EL (cell line): ENCODE data around the gene CCNDBP1.
A peak's percentile ranks its signal among the peaks of the same experiment; 100 is the strongest.
"Not testable (repeated sequence)": the region's sequence is repeated elsewhere in the genome, so short reads cannot be mapped to it uniquely, and the experiment has no call there.

Experiments
- DNase-seq: peaks from one replicate; pipeline ENCODE4 v3.0.0-alpha.2; 2016

CCNDBP1 gene, protein sequence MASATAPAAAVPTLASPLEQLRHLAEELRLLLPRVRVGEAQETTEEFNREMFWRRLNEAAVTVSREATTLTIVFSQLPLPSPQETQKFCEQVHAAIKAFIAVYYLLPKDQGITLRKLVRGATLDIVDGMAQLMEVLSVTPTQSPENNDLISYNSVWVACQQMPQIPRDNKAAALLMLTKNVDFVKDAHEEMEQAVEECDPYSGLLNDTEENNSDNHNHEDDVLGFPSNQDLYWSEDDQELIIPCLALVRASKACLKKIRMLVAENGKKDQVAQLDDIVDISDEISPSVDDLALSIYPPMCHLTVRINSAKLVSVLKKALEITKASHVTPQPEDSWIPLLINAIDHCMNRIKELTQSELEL

GRCh38 chr15:43185157-43186002 lies at the start of gene CCNDBP1:
CCNDBP1 (plus strand) TSS chr15:43185403; CDS start chr15:43185499, 96 bp downstream.
- peak; percentile 93 for DNase-seq

GRCh38 chr15:43143203-43143941 lies 41.8 kb upstream of the CCNDBP1 start:
- DNase-seq = no peak

DNA sequence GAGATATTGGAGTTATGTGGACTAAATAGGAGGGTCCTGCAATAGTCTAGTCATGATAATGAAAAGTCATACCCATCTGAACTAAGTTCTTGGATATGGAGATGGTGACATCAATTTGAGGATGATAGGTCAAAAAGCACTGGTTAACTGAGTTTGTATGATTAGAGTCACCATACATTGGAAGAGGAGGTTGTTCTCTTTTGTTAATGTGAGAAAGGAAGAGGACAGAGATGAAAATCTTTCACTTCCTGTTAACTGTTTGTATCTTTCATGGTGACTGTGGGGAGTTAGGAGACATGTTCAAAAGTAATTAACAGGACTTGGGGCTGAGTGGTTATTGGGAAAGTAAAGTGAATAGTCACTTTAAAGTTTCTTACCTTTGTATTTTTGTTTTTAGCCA lies 40.7 kb upstream of the CCNDBP1 start:
- DNase-seq = no peak

- no peak for DNase-seq
Measured at GRCh38 chr15:43146184-43146583, 39.0 kb upstream of the CCNDBP1 start.

DNA sequence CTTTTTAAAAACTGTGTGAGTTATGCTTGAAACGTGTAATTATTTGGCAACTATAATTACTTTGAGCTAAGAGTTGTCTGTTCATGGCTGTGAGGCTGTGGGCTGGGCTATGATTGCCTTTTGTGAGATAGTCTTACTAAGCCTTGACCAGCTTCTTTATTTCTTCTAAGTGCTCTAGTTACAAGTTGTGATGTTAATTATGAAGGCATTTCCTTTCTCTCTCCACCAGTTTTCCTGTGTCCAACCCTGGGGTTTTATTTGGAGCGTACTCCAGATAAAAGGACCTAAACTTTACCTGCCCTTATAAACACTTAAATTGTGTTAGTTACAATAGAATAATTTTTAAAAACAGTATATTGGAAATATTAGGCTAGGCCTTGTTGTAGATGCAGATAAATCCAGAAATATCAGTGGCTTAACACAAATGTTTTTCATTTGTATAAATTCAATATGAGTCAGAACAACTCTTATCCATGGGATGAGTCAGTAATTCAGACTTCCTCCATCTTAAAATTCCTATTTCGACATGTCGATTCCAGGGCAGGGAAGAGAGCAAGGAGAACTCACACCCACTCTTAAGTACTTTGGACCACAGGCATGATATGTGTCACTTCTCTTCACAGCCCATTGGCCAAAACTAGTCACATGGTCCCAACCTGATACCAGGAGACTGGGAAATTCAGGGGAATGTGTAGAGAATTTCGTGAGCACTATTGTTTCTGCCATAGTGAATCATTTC lies 34.8 kb upstream of the CCNDBP1 start:
- peak; percentile 95 for DNase-seq

- no peak for DNase-seq
Measured at GRCh38 chr15:43151688-43152087, 33.5 kb upstream of the CCNDBP1 start.

DNA sequence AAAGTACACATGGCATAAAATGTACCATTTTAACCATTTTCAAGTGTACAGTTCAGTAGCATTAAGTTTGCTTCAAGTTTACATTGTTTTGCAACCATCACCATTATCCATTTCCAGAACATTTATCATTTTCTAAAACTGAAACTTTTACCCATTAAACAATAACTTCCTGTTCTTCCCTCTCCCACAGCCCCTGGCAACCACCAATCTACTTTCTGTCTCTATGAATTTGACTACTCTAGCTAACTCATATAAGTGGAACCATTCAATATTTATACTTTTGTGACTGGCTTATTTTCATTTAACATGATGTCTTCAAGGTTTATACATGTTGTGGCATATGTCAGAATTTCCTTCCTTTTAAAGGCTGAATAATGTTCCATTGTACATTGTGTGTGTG lies 31.9 kb upstream of the CCNDBP1 start:
- DNase-seq = no peak

GRCh38 chr15:43165801-43166325 lies 19.3 kb upstream of the CCNDBP1 start:
- no peak for DNase-seq

DNA sequence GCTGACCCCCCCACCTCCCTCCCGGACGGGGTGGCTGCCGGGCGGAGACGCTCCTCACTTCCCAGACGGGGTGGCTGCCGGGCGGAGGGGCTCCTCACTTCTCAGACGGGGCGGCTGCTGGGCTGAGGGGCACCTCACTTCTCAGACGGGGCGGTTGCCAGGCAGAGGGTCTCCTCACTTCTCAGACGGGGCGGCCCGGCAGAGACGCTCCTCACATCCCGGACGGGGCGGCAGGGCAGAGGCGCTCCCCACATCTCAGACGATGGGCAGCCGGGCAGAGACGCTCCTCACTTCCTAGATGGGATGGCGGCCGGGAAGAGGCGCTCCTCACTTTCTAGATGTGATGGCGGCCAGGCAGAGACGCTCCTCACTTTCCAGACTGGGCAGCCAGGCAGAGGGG lies 17.9 kb upstream of the CCNDBP1 start:
- DNase-seq = not testable (repeated sequence)

DNA sequence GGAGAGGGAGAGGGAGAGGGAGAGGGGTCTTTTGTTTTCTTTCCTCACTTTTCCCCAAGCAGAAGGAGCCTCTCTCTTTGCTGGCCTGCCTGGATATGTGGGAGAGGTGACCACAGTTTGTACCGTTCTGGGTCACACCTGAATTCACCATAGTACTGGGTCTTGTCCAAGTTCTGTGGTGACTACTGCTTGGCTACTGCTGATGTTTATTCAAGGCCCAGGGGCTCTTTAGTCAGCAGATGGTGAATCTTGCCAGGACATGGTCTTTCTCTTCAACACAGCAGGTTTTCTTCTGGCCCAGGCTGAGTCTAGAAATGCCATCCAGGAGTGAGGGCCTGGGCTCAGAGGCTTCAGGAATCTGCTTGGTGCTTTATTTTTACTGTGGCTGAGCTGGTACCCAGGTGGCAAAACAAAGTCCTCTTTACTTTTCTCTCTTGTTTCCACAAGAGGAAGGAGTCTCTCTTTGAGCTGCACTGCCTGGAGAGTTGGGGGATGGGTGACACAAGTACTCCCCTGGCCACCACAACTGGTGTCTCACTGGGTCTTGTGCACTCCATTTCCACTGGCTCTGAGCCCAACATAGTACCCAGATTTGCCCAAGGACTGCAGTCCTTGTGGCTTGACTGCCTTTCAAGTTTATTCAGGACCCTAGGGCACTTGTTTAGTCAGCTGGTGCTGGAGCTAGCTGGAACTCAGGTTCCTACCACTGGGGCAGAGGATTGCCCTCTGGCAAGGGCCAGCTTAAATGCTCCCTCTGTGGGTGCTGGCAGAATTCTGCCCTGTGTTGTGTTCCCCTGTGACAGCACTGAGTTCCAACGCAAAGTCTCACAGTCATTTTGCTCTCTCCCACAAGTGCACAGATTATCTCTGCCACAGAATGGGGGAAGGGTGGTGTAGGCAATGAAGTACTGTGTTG lies 16.8 kb upstream of the CCNDBP1 start:
- peak; percentile 42 for DNase-seq

- DNase-seq = peak; percentile 29
Measured at GRCh38 chr15:43169888-43170287, 15.3 kb upstream of the CCNDBP1 start.

- not testable (repeated sequence) for DNase-seq
Measured at GRCh38 chr15:43175656-43176309, 9.4 kb upstream of the CCNDBP1 start.

GRCh38 chr15:43177147-43177546 lies 8.1 kb upstream of the CCNDBP1 start:
- not testable (repeated sequence) for DNase-seq

GRCh38 chr15:43183270-43183669 lies 1.9 kb upstream of the CCNDBP1 start:
- DNase-seq = no peak

DNA sequence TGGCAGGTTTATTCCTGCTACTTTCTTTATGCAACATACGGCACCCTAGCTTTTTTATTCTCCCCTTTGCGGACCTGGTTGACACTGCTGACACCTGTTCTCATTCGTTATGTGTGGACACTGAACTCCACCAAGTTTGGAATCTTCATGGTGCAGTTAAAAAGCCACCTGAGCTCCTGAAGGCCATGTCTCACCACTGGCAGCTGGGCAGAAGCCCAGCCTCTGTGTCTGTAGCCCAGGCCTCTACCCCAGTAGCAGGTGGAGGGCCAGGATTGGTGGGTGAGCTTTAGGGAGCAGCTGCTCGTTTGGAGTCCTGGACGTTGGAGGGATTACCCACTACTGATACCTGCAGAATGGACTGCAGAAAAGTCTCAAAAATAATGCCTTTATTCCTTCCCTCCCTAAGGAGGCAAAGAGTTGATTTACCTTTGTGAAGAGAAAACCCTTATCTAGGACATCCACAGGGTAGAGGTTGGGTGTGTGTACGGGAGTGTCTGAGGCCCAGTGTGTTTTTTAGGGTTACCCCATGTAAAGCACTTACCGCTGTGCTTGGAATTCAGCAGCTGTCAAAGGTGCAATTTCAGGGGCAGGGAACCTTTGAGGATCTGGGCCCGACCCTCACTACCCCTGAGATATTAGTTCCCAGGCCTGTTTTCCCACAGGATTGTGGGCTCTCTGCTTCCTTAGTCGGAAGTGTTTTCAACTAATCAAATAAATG lies 637 bp upstream of the CCNDBP1 start:
- no peak for DNase-seq

DNA sequence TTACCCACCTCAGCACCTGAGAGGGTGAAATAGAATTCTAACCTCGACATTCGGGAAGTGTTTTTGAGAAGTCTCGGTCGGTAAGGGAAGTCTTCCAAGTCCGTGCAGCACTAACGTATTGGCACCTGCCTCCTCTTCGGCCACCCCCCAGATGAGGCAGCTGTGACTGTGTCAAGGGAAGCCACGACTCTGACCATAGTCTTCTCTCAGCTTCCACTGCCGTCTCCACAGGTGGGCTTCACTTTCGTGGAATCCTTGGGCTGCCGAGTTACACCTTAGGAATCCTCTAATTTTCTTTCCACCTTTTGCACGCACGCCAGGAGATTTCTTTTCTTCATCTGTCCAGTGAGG lies 775 bp downstream of the CCNDBP1 start:
- DNase-seq = no peak

- DNase-seq = peak; percentile 54
Measured at GRCh38 chr15:43187544-43188155, 2.4 kb downstream of the CCNDBP1 start.

- DNase-seq = no peak
Measured at GRCh38 chr15:43189296-43189695, 4.1 kb downstream of the CCNDBP1 start.

GRCh38 chr15:43190178-43190577 lies 5.0 kb downstream of the CCNDBP1 start:
- no peak for DNase-seq

GRCh38 chr15:43193710-43194109 lies 8.5 kb downstream of the CCNDBP1 start:
- DNase-seq = no peak
